Neural crest cell (in vitro differentiated cells): ENCODE measurements around the gene MRPL34. TPM values are rescaled to one million over a fixed set of nuclear protein-coding genes. Genes with fewer than 3 reads are reported as not detected.

Experiments
- DNase-seq: peaks from one replicate; pipeline ENCODE4 v3.0.0; 2021; ENCODE audit warnings: low read depth, mixed read lengths, low spot score
- H3K27ac Mint-ChIP-seq: one replicate; pipeline ENCODE4 v1.8.0; 2021; ENCODE audit warnings: mild to moderate bottlenecking, mixed read lengths; ENCODE audit not compliant: unreplicated experiment
- H3K27me3 Mint-ChIP-seq: 2 replicates; pipeline ENCODE4 v1.8.0; 2021; ENCODE audit warnings: low read depth, mild to moderate bottlenecking, mixed read lengths
- H3K36me3 Mint-ChIP-seq: 2 replicates; pipeline ENCODE4 v1.8.0; 2021; ENCODE audit warnings: low read depth, mild to moderate bottlenecking, mixed read lengths
- H3K4me1 Mint-ChIP-seq: 2 replicates; pipeline ENCODE4 v1.8.0; 2021; ENCODE audit warnings: mixed read lengths
- H3K4me3 Mint-ChIP-seq: one replicate; pipeline ENCODE4 v1.8.0; 2021; ENCODE audit warnings: mild to moderate bottlenecking, mixed read lengths
- H3K9me3 Mint-ChIP-seq: 2 replicates; pipeline ENCODE4 v1.8.0; 2021; ENCODE audit warnings: mixed read lengths
- total RNA-seq: library from RNA; stranded (reverse); gene quantifications from 2 replicates; pipeline ENCODE4 v1.2.1, GENCODE V29; 2021
- TF ChIP-seq, protein P1 (sequence below): fragments of 200-600 bp; sonication (generic); conservative IDR thresholded peaks from 2 replicates; pipeline ENCODE4 v1.5.0; 2021; ENCODE audit warnings: antibody characterized with exemption, mild to moderate bottlenecking

Gene MRPL34
- total RNA-seq, 1 donor from 2014 or later: 74.2 TPM

DNA sequence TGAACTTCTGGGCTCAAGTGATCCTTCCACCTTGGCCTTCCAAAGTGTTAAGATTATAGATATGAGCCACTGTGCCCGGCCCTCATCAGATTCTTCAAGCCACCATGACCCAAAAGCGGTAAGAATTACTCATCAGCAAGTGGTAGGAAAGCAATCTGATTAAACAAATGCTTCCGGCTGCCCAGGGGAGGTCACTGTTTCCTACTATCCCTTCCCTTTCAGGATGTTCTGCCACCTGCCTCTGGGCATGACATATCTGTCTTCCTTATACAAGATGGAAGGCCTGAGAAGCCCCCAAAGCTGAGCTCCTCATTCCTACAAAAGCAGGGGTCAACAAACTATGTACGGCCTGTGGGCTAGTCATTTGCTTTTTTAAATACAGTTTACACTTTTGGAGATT, 9.4 kb upstream of the MRPL34 start:
- Mint-ChIP-seq H3K27me3 (no peaks in the 10 kb centered on the region), H3K9me3 (no peaks in the 10 kb centered on the region), H3K27ac (no peak overlapping the region), H3K4me1 (peaks cover 9% of the 10 kb centered on the region), H3K36me3 (peaks cover 11% of the 10 kb centered on the region), H3K4me3 (no peak overlapping the region)
- TF ChIP-seq, protein P1, sequence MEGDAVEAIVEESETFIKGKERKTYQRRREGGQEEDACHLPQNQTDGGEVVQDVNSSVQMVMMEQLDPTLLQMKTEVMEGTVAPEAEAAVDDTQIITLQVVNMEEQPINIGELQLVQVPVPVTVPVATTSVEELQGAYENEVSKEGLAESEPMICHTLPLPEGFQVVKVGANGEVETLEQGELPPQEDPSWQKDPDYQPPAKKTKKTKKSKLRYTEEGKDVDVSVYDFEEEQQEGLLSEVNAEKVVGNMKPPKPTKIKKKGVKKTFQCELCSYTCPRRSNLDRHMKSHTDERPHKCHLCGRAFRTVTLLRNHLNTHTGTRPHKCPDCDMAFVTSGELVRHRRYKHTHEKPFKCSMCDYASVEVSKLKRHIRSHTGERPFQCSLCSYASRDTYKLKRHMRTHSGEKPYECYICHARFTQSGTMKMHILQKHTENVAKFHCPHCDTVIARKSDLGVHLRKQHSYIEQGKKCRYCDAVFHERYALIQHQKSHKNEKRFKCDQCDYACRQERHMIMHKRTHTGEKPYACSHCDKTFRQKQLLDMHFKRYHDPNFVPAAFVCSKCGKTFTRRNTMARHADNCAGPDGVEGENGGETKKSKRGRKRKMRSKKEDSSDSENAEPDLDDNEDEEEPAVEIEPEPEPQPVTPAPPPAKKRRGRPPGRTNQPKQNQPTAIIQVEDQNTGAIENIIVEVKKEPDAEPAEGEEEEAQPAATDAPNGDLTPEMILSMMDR: no peak
- no peak for DNase-seq

DNA sequence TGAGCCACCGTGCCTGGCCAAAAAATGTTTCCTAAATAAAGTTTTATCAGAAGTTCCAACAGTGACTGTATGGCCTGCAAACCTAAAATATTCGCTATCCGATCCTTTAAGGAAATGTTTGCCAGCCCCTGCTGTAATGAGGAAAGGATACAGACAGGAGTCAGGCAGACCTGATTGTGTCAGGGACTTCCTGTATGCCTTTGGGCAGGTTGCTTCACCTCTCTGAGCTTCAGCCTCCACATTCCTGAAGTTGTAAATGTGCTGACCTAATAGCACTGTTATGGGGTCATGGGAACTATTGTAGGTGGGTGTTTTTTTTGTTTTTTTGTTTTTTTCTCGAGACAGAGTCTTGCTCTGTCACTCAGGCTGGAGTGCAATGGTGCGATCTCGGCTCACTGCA, 8.7 kb upstream of the MRPL34 start:
- Mint-ChIP-seq H3K4me1 (peaks cover 6% of the 10 kb centered on the region), H3K4me3 (no peak overlapping the region), H3K36me3 (peaks cover 11% of the 10 kb centered on the region), H3K9me3 (no peaks in the 10 kb centered on the region), H3K27me3 (no peaks in the 10 kb centered on the region), H3K27ac (no peak overlapping the region)
- TF ChIP-seq, protein P1: no peak
- no peak for DNase-seq

DNA sequence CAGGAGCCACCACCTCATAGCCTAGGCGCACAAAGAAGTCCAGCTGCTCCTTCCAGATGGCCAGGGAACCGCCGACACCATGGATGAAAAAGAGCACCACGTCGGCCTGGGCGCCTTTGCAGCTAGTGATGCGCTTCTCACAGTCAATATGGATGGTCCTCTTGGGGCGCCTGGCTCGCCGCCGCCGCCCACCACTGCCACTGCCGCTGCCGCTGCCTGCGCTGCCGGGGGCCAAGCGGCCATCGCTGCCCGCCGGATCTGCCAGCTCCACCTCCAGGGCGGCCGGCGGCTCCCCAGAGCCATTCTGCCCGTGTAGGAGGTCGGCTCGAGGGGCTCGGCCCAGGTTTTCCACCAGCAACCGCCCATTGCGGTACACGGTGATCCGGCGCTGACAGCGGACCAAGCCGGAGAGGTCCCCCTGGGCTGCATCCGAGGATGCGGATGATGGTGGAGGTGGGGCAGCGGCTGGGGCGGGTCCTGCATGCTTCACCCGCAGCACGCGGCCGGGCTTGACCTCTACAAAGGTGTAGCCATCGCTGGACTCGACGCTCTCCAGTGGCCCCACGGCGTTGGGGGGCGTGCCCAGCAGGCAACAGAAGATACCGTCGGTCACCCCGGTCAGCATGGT, 4.6 kb upstream of the MRPL34 start:
- Mint-ChIP-seq H3K27ac (peak overlapping the region; percentile 83), H3K27me3 (peaks cover 3% of the 10 kb centered on the region), H3K4me3 (peak overlapping the region; percentile 57), H3K9me3 (no peaks in the 10 kb centered on the region), H3K4me1 (peaks cover 19% of the 10 kb centered on the region), H3K36me3 (peaks cover 11% of the 10 kb centered on the region)
- TF ChIP-seq, protein P1: no peak
- DNase-seq: no peak

DNA sequence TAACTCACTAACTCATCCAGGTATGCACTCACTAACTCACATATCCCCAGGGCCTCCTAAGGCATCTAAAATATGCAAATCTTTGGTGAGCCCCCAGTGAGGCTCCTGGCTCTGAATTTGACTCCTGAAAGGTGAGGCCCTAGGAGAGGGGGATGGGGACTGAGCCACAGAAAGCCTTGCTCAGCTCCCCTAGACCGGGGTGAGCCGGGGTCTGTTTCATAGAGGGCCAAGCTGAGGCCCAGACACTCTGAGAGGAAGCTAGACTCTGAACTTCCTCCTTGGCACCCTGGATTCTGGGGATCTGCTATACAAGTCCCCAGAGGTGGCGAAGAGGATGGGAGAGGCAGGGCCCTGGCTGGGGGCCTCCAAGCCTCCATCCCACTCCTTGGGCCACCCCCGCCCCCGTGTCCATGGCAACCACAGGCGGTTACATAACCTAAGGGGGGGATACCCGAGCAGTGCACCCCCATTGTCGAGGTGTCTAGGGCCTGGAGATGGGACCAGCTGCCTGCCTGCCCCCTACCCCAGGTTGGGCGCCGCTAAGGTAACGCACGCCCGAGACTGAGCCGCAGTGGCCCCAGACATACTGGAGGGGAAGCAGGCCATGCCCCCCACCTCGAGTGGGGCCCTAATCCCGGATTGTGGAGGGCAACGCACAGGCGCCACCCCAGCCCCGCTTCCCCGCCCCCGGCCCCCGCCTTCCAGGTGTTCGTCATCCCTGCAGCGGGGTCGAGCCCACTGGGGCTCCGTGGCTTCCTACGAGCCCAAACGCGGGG, 3.1 kb upstream of the MRPL34 start:
- H3K4me3 Mint-ChIP-seq: peak overlapping the region; percentile 82
- DNase-seq: no peak
- no peaks in the 10 kb centered on the region for H3K9me3 Mint-ChIP-seq
- TF ChIP-seq, protein P1: no peak
- peaks cover 27% of the 10 kb centered on the region for H3K4me1 Mint-ChIP-seq
- H3K27ac Mint-ChIP-seq: no peak overlapping the region
- H3K36me3 Mint-ChIP-seq: peaks cover 7% of the 10 kb centered on the region
- H3K27me3 Mint-ChIP-seq: peaks cover 3% of the 10 kb centered on the region

DNA sequence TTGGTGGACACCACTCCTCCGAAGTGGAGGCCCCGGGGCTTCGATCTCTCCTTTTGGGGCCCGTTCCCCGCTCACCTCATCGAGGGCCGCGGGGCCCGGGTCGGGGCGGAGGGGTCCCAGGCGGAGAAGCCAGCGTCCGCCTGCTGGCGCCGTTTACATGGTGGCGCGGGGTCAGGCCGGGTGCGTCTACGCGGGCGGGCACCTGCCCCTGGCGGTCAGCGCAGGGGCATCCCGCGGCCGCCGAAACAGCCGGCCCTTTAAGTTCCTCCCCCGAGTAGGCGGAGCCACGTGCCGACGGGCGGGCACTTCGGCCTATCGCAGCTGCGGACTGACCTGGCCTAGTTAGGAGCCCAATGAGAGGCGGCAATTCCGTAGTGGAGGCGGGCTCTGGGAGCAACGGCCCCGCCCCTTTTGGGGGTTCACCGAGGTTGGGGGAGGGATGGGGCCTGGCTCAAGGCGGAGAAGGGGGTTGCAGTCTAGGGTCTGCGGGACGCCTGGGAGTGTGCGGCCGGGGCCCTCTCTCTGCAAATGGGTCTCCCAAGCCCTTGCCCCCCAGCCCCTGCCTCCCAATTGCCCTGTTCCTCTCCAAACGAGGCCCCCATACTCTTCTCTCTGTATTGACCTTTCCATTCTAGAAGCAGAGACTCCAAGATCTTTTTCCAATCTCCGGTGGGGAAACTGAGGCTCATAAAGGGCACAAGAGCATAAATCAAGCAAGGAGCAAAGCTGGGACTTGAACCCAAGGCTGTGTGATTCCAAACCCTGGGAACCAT, 2.3 kb upstream of the MRPL34 start, which contains the start of gene ABHD8:
Gene ABHD8 (minus strand): TSS at position 259 of the 773 bp plus-strand sequence. CDS start 1,809 bp downstream, outside the sequence.
- peaks cover 3% of the 10 kb centered on the region for H3K36me3 Mint-ChIP-seq
- DNase-seq: peak; percentile 97
- H3K9me3 Mint-ChIP-seq: no peaks in the 10 kb centered on the region
- H3K4me3 Mint-ChIP-seq: peak within 1 kb of the TSS; percentile 97
- peaks cover 32% of the 10 kb centered on the region for H3K4me1 Mint-ChIP-seq
- no peak within 1 kb of the TSS for H3K27ac Mint-ChIP-seq
- TF ChIP-seq, protein P1: peak; percentile 73
- H3K27me3 Mint-ChIP-seq: peaks cover 3% of the 10 kb centered on the region
